SU-DHL-6 (cell line): Measurements from ENCODE around the gene ZNF610.

Source experiments
- EZH2phosphoT487 ChIP-seq: fragments of 200-600 bp; sonication (generic), shearing (Covaris generic); conservative IDR thresholded peaks from 2 replicates; pipeline ENCODE4 v1.6.1; 2018; ENCODE audit warnings: mild to moderate bottlenecking, antibody characterized with exemption, low read length, moderate library complexity, mixed read lengths
- TF ChIP-seq, protein P1 (sequence below): fragments of 200-600 bp; sonication (generic); IDR thresholded peaks from one replicate; pipeline ENCODE4 v1.5.1; 2017; ENCODE audit warnings: antibody characterized with exemption, mild to moderate bottlenecking, low read length, moderate library complexity; ENCODE audit not compliant: insufficient read depth, poor library complexity, severe bottlenecking

DNA sequence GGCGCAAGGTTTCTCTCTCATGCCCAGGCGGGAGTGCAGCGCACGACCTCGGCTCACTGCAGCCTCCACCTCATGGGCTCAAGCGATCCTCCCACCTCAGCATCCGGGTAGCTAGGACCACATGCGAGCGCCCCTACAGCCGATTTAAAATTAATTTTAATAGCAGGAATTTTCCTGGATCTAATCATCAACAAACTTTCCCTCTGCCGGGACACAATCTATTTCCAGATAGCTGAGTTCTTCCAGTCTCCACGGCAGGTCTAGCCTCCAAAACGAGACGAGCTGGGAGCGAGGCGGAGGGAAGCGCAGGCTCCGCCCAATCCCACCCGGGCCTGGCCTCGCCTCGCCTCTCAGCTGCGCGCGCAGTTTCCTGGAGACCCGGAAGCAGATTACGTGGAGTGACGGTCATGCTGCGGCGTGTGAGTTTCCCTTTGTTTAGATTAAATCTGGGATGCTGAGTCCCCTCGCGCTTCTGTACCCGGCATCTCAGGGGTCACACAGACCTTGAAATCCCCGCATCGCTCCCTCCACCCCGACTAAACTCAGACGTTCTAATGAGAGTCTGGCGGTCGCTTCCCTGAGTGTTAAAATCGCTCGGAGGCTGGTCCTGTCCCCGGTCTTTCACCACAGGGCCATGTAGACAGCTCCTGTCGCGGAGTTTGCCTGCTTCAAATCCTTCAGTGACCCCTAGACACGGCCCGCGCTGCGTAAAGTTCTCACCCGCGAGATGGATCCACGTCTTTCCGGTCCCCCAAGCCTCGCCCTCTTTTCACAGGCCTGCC lies 33.7 kb downstream of the ZNF610 start, which contains the start of gene ZNF880:
- TF ChIP-seq EZH2phosphoT487: no peak
- TF ChIP-seq, protein P1, sequence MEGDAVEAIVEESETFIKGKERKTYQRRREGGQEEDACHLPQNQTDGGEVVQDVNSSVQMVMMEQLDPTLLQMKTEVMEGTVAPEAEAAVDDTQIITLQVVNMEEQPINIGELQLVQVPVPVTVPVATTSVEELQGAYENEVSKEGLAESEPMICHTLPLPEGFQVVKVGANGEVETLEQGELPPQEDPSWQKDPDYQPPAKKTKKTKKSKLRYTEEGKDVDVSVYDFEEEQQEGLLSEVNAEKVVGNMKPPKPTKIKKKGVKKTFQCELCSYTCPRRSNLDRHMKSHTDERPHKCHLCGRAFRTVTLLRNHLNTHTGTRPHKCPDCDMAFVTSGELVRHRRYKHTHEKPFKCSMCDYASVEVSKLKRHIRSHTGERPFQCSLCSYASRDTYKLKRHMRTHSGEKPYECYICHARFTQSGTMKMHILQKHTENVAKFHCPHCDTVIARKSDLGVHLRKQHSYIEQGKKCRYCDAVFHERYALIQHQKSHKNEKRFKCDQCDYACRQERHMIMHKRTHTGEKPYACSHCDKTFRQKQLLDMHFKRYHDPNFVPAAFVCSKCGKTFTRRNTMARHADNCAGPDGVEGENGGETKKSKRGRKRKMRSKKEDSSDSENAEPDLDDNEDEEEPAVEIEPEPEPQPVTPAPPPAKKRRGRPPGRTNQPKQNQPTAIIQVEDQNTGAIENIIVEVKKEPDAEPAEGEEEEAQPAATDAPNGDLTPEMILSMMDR: no peak
